Right renal pelvis (tissue), 4 donors: ENCODE measurements around the gene TXNDC17. TPM values are rescaled to one million over a fixed set of nuclear protein-coding genes. Genes with fewer than 3 reads are reported as not detected.
"Not testable (repeated sequence)": the region's sequence is repeated elsewhere in the genome, so short reads cannot be mapped to it uniquely, and the experiment has no call there.

Experiments
- DNase-seq, 4 donors: peaks; one replicate each; pipeline ENCODE4 v3.0.0-alpha.2; 2013; ENCODE audit warnings: low read depth in 4 of 4, low spot score in 3 of 4, missing footprints in 1 of 4
- polyA plus RNA-seq, 4 donors: library from polyadenylated mRNA; unstranded; fragments of 120-200 nt; gene quantifications; one replicate each; pipeline ENCODE4 v1.2.1, GENCODE V29; 2013; ENCODE audit not compliant: insufficient read length in 4 of 4

The TXNDC17 gene
- polyA plus RNA-seq, 4 donors, result 81.8 to 101 (median 88.0) TPM

GRCh38 chr17:6681671-6682070 lies 40.8 kb downstream of the TXNDC17 start:
- no peak for DNase-seq

- no peak for DNase-seq
Measured at GRCh38 chr17:6682339-6682738, 41.5 kb downstream of the TXNDC17 start.

- no peak for DNase-seq
Measured at GRCh38 chr17:6683081-6683684, 42.3 kb downstream of the TXNDC17 start.

GRCh38 chr17:6683730-6684459 lies 43.0 kb downstream of the TXNDC17 start:
- DNase-seq, result no peak

GRCh38 chr17:6684460-6684783 lies 43.6 kb downstream of the TXNDC17 start:
- no peak for DNase-seq

- DNase-seq, result no peak
Measured at GRCh38 chr17:6684881-6685767, 44.3 kb downstream of the TXNDC17 start.

GRCh38 chr17:6686026-6686425 lies 45.2 kb downstream of the TXNDC17 start:
- no peak for DNase-seq

GRCh38 chr17:6688944-6689343 lies 48.1 kb downstream of the TXNDC17 start:
- DNase-seq, result no peak

GRCh38 chr17:6690641-6691040 lies 49.8 kb downstream of the TXNDC17 start:
- DNase-seq, result no peak

- DNase-seq, result no peak
Measured at GRCh38 chr17:6691546-6691945, 50.7 kb downstream of the TXNDC17 start.

GRCh38 chr17:6691958-6692357 lies 51.1 kb downstream of the TXNDC17 start:
- not testable (repeated sequence) for DNase-seq

Other genes with a start within 250 kb of the TXNDC17 start
- gene AIPL1, start 205.9 kb upstream of the TXNDC17 start, polyA plus RNA-seq, result under 1 TPM in 1 of 4 donors, not detected in 3; 0.10 TPM
- 10 to 100 TPM; 21.0 to 26.1 (median 23.6) TPM for gene PIMREG, start 196.6 kb upstream of the TXNDC17 start, polyA plus RNA-seq
- 10 to 100 TPM in 1 of 4 donors, 1 to 10 TPM in 3; 8.0 to 11.2 (median 9.1) TPM for gene PITPNM3, start 84.5 kb upstream of the TXNDC17 start, polyA plus RNA-seq
- 10 to 100 TPM; 32.4 to 39.3 (median 37.6) TPM for gene KIAA0753, start 349 bp upstream of the TXNDC17 start, polyA plus RNA-seq
- 10 to 100 TPM; 24.8 to 28.1 (median 26.3) TPM for gene MED31, start 10.5 kb downstream of the TXNDC17 start, polyA plus RNA-seq
- 10 to 100 TPM in 3 of 4 donors, 1 to 10 TPM in 1; 9.0 to 12.5 (median 11.3) TPM for gene C17orf100, start 10.7 kb downstream of the TXNDC17 start, polyA plus RNA-seq
- 1 to 10 TPM; 1.0 to 5.2 (median 2.8) TPM for gene SLC13A5, start 72.3 kb downstream of the TXNDC17 start, polyA plus RNA-seq
- gene XAF1, start 115.0 kb downstream of the TXNDC17 start, polyA plus RNA-seq, result 10 to 100 TPM in 1 of 4 donors, 1 to 10 TPM in 3; 4.0 to 12.0 (median 8.2) TPM
- gene FBXO39, start 135.2 kb downstream of the TXNDC17 start, polyA plus RNA-seq, result under 1 TPM; 0.10 to 0.32 (median 0.12) TPM
- gene TEKT1, start 190.7 kb downstream of the TXNDC17 start, polyA plus RNA-seq, result under 1 TPM; 0.42 to 0.97 (median 0.64) TPM